HEK293 (cell line): ENCODE data around the gene BAIAP2.

Experiments
- CTCF ChIA-PET: fragments of 350-600 bp; formaldehyde crosslinking; extraction: SDS; loops from one replicate; lab custom pipeline; 2021; ENCODE audit warnings: antibody characterized with exemption; lab: Yijun Ruan, JAX
- POLR2A ChIA-PET: fragments of 300-600 bp; formaldehyde crosslinking; extraction: SDS; loops from one replicate; lab custom pipeline; 2020; ENCODE audit warnings: antibody characterized with exemption, inconsistent platforms; lab: Yijun Ruan, JAX
- H3K27ac ChIP-seq: fragments of 200-500 bp; sonication (Bioruptor generic); 2 replicates; pipeline ENCODE4 v1.5.1; 2014; ENCODE audit warnings: low read depth, low read length, control low read depth, inconsistent platforms; ENCODE audit errors: extremely low read depth
- H3K36me3 ChIP-seq, 2 experiments: fragments of 200-500 bp in 1 of 2; sonication (Bioruptor generic) in 1 of 2; 1 replicate in 1 of 2; 2 replicates in 1 of 2; pipeline ENCODE4 v1.5.1; 2014 to 2017; ENCODE audit warnings: inconsistent platforms in 2 of 2, low read length in 2 of 2; ENCODE audit not compliant: control insufficient read depth in 2 of 2, insufficient read depth in 1 of 2
- H3K4me1 ChIP-seq: fragments of 200-500 bp; sonication (Bioruptor generic); 2 replicates; pipeline ENCODE4 v1.5.1; 2014; ENCODE audit warnings: mild to moderate bottlenecking, low read length, inconsistent platforms; ENCODE audit not compliant: control insufficient read depth, insufficient read depth
- H3K4me3 ChIP-seq: 2 replicates; pipeline ENCODE4 v1.5.1; 2011; ENCODE audit warnings: low read depth, mild to moderate bottlenecking, control low read depth, low read length, moderate library complexity
- H3K9me3 ChIP-seq: fragments of 200-500 bp; sonication (Bioruptor generic); 2 replicates; pipeline ENCODE4 v1.5.1; 2014; ENCODE audit warnings: low read depth, low read length, inconsistent platforms; ENCODE audit not compliant: control insufficient read depth, insufficient read depth
- GLI2 ChIP-seq: fragments of 450-650 bp; formaldehyde crosslinking; IDR thresholded peaks from 2 replicates; pipeline ENCODE4; 2017; ENCODE audit warnings: missing biosample characterization, missing genetic modification characterization, low read depth, borderline replicate concordance
- KLF1 ChIP-seq: fragments of 450-650 bp; formaldehyde crosslinking; IDR thresholded peaks from 2 replicates; pipeline ENCODE4 v1.5.1; 2016; ENCODE audit warnings: missing biosample characterization, missing genetic modification characterization
- MEIS1 ChIP-seq: sonication (generic); formaldehyde crosslinking; IDR thresholded peaks from 2 replicates; pipeline ENCODE4 v1.8.1; 2022; ENCODE audit warnings: missing genetic modification reagents, mild to moderate bottlenecking, borderline replicate concordance
- MYNN ChIP-seq: fragments of 450-650 bp; formaldehyde crosslinking; IDR thresholded peaks from 2 replicates; pipeline ENCODE4 v1.5.1; 2016; ENCODE audit warnings: missing biosample characterization, missing genetic modification characterization, borderline replicate concordance
- PRDM10 ChIP-seq: fragments of 450-650 bp; formaldehyde crosslinking; IDR thresholded peaks from 2 replicates; pipeline ENCODE4 v1.5.1; 2016; ENCODE audit warnings: missing biosample characterization, missing genetic modification characterization
- SP2 ChIP-seq: fragments of 450-650 bp; formaldehyde crosslinking; IDR thresholded peaks from 2 replicates; pipeline ENCODE4 v1.5.1; 2016; ENCODE audit warnings: missing biosample characterization, missing genetic modification characterization
- SP7 ChIP-seq: fragments of 450-650 bp; formaldehyde crosslinking; IDR thresholded peaks from 2 replicates; pipeline ENCODE4 v1.5.1; 2016; ENCODE audit warnings: missing biosample characterization, missing genetic modification characterization
- ZBTB44 ChIP-seq: fragments of 450-650 bp; IDR thresholded peaks from 2 replicates; pipeline ENCODE4 v1.5.1; 2018; ENCODE audit warnings: missing biosample characterization, mild to moderate bottlenecking, missing genetic modification characterization
- ZBTB7A ChIP-seq: fragments of 450-650 bp; formaldehyde crosslinking; IDR thresholded peaks from 2 replicates; pipeline ENCODE4 v1.5.1; 2016; ENCODE audit warnings: low read depth, missing biosample characterization, missing genetic modification characterization
- ZFHX2 ChIP-seq: fragments of 450-650 bp; formaldehyde crosslinking; conservative IDR thresholded peaks from 2 replicates; pipeline ENCODE4 v1.5.1; 2016; ENCODE audit warnings: missing biosample characterization, missing genetic modification characterization
- ZFP69B ChIP-seq: fragments of 450-650 bp; formaldehyde crosslinking; IDR thresholded peaks from 2 replicates; pipeline ENCODE4 v1.5.1; 2016; ENCODE audit warnings: missing biosample characterization, missing genetic modification characterization
- ZNF169 ChIP-seq: fragments of 450-650 bp; formaldehyde crosslinking; IDR thresholded peaks from 2 replicates; pipeline ENCODE4 v1.5.1; 2016; ENCODE audit warnings: missing biosample characterization, missing genetic modification characterization
- ZNF266 ChIP-seq: fragments of 450-650 bp; formaldehyde crosslinking; IDR thresholded peaks from 2 replicates; pipeline ENCODE4 v1.5.1; 2016; ENCODE audit warnings: missing biosample characterization, missing genetic modification characterization, low read depth
- ZNF426 ChIP-seq: fragments of 450-650 bp; formaldehyde crosslinking; IDR thresholded peaks from 2 replicates; pipeline ENCODE4 v1.5.1; 2017; ENCODE audit warnings: missing biosample characterization, missing genetic modification characterization, mild to moderate bottlenecking, inconsistent platforms, moderate library complexity
- ZNF433 ChIP-seq: fragments of 450-650 bp; formaldehyde crosslinking; IDR thresholded peaks from 2 replicates; pipeline ENCODE4 v1.5.1; 2016; ENCODE audit warnings: missing biosample characterization, missing genetic modification characterization, low read depth
- ZNF449 ChIP-seq: fragments of 450-650 bp; formaldehyde crosslinking; IDR thresholded peaks from 2 replicates; pipeline ENCODE4 v1.5.1; 2017; ENCODE audit warnings: missing biosample characterization, mild to moderate bottlenecking, missing genetic modification characterization, moderate library complexity
- ZNF513 ChIP-seq: fragments of 450-650 bp; IDR thresholded peaks from 2 replicates; pipeline ENCODE4 v1.5.1; 2018; ENCODE audit warnings: missing biosample characterization, missing genetic modification characterization
- ZNF561 ChIP-seq: fragments of 450-650 bp; IDR thresholded peaks from 2 replicates; pipeline ENCODE4 v1.5.1; 2018; ENCODE audit warnings: missing biosample characterization, missing genetic modification characterization, borderline replicate concordance
- ZNF610 ChIP-seq: fragments of 450-650 bp; formaldehyde crosslinking; IDR thresholded peaks from 2 replicates; pipeline ENCODE4 v1.5.1; 2016; ENCODE audit warnings: missing biosample characterization, missing genetic modification characterization, borderline replicate concordance
- ZNF701 ChIP-seq: fragments of 450-650 bp; formaldehyde crosslinking; IDR thresholded peaks from 2 replicates; pipeline ENCODE4 v1.5.1; 2016; ENCODE audit warnings: missing biosample characterization, missing genetic modification characterization

The BAIAP2 gene

GRCh38 chr17:81130385-81131361 is 95.7 kb downstream of the BAIAP2 start:
- TF ChIP-seq ZFP69B (tag by site-specific recombination) (peak; percentile 58; the same call in 1 of the 2 replicates), ZNF169 (tag by site-specific recombination) (no peak), SP2 (0 out of 2 replicates have a peak, but pooled peaks have one; percentile 11), MEIS1 (CRISPR knock-in tag) (no peak), KLF1 (tag by site-specific recombination) (peak; percentile 46; the same call in 1 of the 2 replicates), GLI2 (tag by site-specific recombination) (no peak), ZNF426 (no peak), ZBTB7A (tag by site-specific recombination) (no peak)
- no peaks in the 10 kb centered on the region for H3K4me1 ChIP-seq
- no peaks in the 10 kb centered on the region for H3K9me3 ChIP-seq
- H3K4me3 ChIP-seq = no peak overlapping the region
- H3K27ac ChIP-seq = no peak overlapping the region
- ChIA-PET CTCF (interaction anchor here (0.5 to 1.6 kb wide), 6 partner anchors 11 to 400 kb away, joined by 3 to 6 read pairs (median 4); no protein-coding TSS in a partner anchor), POLR2A (interaction anchor here (0.6 kb wide), 1 partner anchor 125 kb away, joined by 8 read pairs; no protein-coding TSS in a partner anchor)
- no peaks in the 10 kb centered on the region for H3K36me3 ChIP-seq

GRCh38 chr17:81131486-81132196 is 96.7 kb downstream of the BAIAP2 start:
- TF ChIP-seq MYNN (tag by site-specific recombination) (peak; percentile 52; the same call in 1 of the 2 replicates), ZNF266 (tag by site-specific recombination) (no peak), PRDM10 (tag by site-specific recombination) (0 out of 2 replicates have a peak, but pooled peaks have one; percentile 27)
- Histone ChIP-seq H3K27ac (no peak overlapping the region), H3K9me3 (no peaks in the 10 kb centered on the region), H3K4me1 (no peaks in the 10 kb centered on the region), H3K4me3 (no peak overlapping the region), H3K36me3 (no peaks in the 10 kb centered on the region)
- ChIA-PET POLR2A (interaction anchor here (0.6 kb wide), 1 partner anchor 126 kb away, joined by 8 read pairs; no protein-coding TSS in a partner anchor), CTCF (interaction anchor here (0.6 to 1.6 kb wide), 2 partner anchors 11 to 43 kb away, joined by 3 to 6 read pairs; no protein-coding TSS in a partner anchor)

- Histone ChIP-seq H3K27ac (no peak overlapping the region), H3K36me3 (no peaks in the 10 kb centered on the region), H3K4me1 (no peaks in the 10 kb centered on the region), H3K9me3 (no peaks in the 10 kb centered on the region), H3K4me3 (no peak overlapping the region)
- POLR2A ChIA-PET = no interaction called here
- CTCF ChIA-PET = interaction anchor here (1.6 kb wide), 1 partner anchor 10 kb away, joined by 6 read pairs; no protein-coding TSS in a partner anchor
- no peak for TF ChIP-seq ZNF561
- no peak for TF ChIP-seq ZNF513
- no peak for TF ChIP-seq ZNF610
- no peak for TF ChIP-seq ZBTB44 (tag by site-specific recombination)
- no peak for TF ChIP-seq ZNF433
- TF ChIP-seq ZFHX2 (tag by site-specific recombination) = no peak
- TF ChIP-seq SP7 = no peak
- no peak for TF ChIP-seq ZNF449 (tag by site-specific recombination)
- TF ChIP-seq ZNF701 (tag by site-specific recombination) = no peak
These were observed 97.2 kb downstream of the BAIAP2 start for GRCh38 chr17:81132197-81132540.
